GM10266 (cell line): ENCODE results near the gene COMMD4.

Experiments used
- DNase-seq: peaks from one replicate; pipeline ENCODE4 v3.0.0; 2012; ENCODE audit errors: extremely low spot score
- TF ChIP-seq, protein P1 (sequence below): IDR thresholded peaks from 2 replicates; pipeline ENCODE4 v1.5.1; 2012; ENCODE audit warnings: mild to moderate bottlenecking, low read depth; ENCODE audit not compliant: control insufficient read depth, insufficient read depth; ENCODE audit errors: missing control alignments

COMMD4 gene

DNA sequence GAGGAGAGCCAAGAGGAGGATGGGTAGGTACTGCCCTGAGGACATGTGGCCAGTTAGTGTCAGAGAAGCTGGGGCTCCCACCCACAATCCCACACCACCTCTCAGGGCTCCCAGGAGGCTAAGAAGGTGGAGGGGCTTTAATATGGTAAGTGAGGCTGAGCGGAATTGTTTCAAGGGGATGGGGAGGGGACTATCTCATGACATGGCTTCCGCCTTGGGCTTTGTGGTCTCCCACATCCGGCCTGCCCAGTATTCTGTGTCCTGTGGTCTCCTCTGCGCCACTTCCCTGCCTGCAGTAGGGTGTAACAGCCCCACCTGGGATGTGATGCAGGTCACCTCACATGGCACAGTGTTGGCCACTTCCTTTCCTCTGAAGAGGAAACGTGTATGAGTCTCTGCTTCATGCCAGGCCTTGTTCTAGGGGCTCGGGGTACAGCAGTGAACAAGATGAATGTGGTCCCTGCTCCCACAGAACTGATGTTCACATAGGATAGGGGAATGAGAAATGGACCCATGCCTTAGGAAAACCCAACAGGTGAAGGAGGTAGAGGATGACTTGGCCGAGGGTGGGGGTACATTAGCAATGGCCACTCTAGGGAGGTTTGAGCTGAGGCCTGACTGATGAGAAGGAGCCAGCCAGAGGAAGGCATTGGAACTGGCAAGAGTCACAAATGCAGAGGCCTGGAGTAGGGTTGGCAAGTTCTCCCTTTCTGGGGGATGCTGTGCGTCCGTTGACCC lies 14.2 kb downstream of the COMMD4 start:
- TF ChIP-seq, protein P1, sequence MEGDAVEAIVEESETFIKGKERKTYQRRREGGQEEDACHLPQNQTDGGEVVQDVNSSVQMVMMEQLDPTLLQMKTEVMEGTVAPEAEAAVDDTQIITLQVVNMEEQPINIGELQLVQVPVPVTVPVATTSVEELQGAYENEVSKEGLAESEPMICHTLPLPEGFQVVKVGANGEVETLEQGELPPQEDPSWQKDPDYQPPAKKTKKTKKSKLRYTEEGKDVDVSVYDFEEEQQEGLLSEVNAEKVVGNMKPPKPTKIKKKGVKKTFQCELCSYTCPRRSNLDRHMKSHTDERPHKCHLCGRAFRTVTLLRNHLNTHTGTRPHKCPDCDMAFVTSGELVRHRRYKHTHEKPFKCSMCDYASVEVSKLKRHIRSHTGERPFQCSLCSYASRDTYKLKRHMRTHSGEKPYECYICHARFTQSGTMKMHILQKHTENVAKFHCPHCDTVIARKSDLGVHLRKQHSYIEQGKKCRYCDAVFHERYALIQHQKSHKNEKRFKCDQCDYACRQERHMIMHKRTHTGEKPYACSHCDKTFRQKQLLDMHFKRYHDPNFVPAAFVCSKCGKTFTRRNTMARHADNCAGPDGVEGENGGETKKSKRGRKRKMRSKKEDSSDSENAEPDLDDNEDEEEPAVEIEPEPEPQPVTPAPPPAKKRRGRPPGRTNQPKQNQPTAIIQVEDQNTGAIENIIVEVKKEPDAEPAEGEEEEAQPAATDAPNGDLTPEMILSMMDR, result no peak
- DNase-seq, result peak; percentile 73

DNA sequence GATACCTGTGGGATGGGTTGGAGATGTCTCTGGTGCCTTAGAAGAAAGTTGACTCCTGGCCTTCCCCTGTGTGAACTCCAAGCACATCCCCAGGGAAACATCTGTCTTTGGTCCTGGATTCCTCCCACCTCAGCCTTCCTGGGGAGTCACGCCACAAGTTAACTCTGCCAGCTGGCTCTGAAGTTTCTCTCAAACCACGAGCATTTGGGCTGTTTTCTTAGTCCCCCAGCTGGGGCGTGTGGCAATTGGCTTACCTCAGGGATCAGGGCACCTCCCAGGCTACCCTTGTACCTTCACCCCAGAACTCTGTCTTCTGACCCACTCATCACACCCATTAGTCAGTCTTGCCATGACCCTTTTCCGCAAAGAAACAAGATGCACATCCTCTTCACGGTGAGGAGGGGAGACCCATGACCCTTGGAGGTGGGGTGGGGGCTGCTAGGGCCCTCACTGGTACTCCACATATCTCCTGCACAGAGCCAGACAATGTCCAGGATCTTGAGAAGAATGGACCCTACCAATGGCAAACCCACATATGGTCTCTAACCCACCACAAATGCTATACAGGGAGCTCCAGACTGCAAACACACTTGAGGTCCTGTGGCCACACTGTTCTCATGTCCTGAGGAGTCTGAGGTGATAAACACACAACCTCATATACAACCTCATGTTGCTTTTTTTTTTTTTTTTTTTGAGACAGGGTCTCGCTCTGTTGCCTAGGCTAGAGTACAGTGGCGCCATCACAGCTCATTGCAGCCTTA lies 14.9 kb downstream of the COMMD4 start:
- peak; percentile 20 for DNase-seq
- TF ChIP-seq, protein P1, result no peak

DNA sequence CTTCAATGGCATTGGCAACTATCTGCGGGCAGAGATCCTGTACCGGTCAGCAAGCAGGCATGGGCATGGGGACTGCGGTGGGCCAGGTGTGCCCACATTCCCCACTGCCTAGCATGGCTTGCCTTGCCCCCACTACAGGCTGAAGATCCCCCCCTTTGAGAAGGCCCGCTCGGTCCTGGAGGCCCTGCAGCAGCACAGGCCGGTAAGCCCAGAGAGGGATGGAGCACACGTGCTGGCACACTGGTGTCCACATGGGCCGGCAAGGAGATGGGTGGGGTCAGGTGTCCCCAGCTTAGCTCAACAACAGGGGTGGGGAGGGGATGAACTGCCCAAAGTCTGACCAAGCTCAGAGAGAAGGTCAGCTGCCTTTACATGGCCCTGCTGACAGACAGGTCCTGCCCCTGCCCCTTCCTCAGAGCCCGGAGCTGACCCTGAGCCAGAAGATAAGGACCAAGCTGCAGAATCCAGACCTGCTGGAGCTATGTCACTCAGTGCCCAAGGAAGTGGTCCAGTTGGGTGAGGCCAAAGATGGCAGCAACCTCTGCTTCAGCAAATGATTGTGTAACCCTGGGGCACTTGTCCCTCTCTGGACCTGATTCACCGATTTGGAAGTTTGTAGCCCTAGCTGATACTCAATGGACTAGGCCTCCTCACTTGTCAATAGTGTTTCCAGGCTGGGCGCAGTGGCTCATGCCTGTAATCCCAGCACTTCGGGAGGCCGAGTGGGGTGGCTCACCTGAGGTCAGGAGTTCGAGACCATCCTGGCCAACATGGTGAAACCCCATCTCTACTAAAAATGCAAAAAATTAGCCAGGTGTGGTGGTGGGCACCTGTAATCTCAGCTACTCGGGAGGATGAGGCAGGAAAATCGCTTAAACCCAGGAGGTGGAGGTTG lies 16.6 kb downstream of the COMMD4 start:
- DNase-seq, result no peak
- TF ChIP-seq, protein P1, result no peak

DNA sequence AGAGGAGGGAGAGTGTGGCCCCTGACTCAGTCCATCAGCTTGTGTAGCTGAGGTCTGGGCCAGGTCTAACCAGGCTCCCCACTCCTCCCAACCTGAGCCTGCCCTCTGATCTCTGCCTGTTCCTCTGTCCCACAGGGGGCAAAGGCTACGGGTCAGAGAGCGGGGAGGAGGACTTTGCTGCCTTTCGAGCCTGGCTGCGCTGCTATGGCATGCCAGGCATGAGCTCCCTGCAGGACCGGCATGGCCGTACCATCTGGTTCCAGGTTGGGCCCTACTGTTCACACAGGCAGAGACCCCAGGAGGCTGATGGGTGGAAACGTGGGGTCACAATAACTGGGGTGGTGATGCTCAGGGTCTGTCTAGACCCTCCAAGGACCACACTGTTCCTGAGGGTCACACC lies 17.7 kb downstream of the COMMD4 start:
- DNase-seq, result no peak
- TF ChIP-seq, protein P1, result no peak

DNA sequence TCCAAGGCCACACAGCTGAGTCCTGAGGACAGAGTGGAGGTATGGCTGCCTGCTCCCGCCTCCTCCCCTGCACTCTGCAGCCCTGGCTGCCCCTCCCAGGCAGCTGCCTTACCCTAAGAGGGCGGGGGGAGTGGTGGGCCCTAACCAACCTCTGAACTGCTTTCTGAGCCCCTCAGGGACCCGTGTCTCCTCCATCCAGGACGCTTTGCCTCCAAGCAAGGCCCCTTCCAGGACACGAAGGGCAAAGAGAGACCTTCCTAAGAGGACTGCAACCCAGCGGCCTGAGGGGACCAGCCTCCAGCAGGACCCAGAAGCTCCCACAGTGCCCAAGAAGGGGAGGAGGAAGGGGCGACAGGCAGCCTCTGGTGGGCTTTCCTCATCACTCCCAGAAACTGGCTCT lies 18.6 kb downstream of the COMMD4 start:
- TF ChIP-seq, protein P1, result no peak
- no peak for DNase-seq

DNA sequence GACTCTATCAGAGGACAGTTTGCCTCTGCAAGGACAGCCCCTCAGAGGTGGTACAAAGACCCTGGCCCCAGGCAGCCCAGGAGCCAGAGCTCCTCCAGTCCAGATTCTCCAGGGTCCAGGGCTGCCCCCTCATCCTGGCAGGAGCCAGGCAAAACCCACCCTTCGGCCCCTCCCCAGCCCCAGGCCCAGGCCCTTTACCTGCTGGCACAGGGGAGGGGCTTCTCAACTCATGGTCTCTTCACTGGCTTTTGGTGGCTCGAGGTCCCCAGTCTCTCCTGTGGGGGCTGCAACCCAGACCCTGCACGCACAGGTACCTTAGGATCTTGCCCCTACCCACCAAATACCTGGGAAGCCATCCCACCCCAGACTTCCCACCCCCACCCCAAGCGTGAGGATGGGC lies 19.5 kb downstream of the COMMD4 start:
- TF ChIP-seq, protein P1, result no peak
- no peak for DNase-seq
